Astrocyte of the spinal cord (primary cell): ENCODE results near the gene CACNA1C.
"Not testable (repeated sequence)": the region's sequence is repeated elsewhere in the genome, so short reads cannot be mapped to it uniquely, and the experiment has no call there.

Experiments
- DNase-seq: peaks from one replicate; pipeline ENCODE4 v3.0.0; 2011; ENCODE audit warnings: low read depth, low spot score
- H3K4me3 ChIP-seq: 2 replicates; pipeline ENCODE4 v1.5.1; 2011; ENCODE audit warnings: low read depth, mild to moderate bottlenecking, low read length, moderate library complexity
- in situ Hi-C: cut with HindIII; loops from 2 replicates; pipeline ENCODE4 v1.10.0; 2017; ENCODE audit warnings: low sequenced_read_pairs
- TF ChIP-seq, protein P1 (sequence below): IDR thresholded peaks from 2 replicates; pipeline ENCODE4 v1.5.1; 2012; ENCODE audit warnings: low read depth, mild to moderate bottlenecking, low read length, inconsistent platforms

The CACNA1C gene

DNA sequence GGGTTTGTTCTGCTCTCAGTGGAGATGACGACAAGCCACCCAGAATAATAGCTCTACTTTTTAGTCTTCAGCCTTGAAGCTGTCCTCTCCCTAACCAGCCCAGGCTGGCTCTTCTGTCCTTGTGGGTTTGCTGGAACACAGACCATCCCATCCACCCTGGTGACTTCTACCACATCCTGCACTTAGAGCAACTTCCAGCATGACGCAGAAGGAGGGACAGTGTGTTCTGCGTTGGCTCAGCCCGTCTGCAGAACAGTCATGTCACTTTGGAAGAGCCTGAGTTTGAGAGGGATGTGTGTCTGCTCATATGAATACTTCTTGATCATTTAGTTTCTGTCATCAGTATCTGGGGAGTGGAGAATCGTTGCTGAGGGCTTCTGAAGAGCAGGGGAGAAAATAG, 198.0 kb downstream of the CACNA1C start:
- TF ChIP-seq, protein P1, sequence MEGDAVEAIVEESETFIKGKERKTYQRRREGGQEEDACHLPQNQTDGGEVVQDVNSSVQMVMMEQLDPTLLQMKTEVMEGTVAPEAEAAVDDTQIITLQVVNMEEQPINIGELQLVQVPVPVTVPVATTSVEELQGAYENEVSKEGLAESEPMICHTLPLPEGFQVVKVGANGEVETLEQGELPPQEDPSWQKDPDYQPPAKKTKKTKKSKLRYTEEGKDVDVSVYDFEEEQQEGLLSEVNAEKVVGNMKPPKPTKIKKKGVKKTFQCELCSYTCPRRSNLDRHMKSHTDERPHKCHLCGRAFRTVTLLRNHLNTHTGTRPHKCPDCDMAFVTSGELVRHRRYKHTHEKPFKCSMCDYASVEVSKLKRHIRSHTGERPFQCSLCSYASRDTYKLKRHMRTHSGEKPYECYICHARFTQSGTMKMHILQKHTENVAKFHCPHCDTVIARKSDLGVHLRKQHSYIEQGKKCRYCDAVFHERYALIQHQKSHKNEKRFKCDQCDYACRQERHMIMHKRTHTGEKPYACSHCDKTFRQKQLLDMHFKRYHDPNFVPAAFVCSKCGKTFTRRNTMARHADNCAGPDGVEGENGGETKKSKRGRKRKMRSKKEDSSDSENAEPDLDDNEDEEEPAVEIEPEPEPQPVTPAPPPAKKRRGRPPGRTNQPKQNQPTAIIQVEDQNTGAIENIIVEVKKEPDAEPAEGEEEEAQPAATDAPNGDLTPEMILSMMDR, result no peak
- no peak for DNase-seq
- in situ Hi-C loops, result no loop called here
- H3K4me3 ChIP-seq, result no peak overlapping the region

DNA sequence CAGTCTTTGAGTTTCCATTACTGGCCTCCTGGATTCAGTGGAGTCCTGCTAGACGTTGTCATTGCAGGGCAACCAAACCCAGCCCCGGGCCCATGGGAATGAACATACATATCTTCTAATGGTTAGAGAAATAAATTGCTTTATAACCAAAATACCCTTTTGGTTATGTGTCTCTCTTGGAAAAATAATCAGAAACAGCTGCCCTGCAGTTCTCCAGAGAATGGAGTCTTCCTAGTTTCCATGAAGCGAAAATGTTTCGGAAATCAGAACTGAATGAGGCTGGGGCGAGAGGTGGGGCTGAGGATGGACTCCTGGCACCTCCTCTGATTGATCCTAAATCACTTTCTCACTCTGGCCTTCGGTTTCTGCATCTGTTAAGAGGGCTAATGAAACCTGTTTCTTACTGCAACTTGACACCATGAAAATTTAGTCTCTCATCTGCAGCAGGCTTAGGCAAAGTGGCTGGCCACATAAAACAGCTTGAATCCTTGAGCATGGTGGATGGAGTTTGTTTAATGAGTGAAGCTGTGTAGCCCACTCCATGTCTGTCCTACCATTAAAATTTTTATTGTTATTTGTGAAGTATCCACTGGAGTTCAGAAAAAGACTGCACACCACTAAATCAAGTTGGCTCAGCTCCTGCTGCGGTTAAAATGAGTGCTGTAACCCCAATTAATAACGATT, 198.9 kb downstream of the CACNA1C start:
- no peak overlapping the region for H3K4me3 ChIP-seq
- DNase-seq, result peak; percentile 20
- in situ Hi-C loops, result no loop called here
- TF ChIP-seq, protein P1, result no peak

DNA sequence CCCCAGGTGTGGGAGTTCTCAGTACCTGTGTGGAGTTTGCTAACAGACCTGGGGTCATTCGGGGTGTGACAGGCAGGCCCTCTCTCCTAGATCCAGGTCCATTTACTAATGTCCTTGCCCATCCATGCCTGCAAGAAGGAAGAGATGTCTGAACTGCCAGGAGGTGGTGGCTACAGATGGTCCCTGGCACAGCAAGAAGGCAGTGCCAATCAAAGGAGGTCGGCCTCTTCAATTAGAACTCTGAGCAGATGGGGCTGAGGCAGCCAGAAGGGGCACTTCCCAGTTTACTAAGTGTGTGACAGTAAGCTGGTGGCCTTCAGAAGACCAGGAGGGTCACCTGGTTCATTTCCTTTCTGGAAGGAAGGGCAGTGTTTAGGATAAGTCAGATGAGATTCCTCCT, 202.5 kb downstream of the CACNA1C start:
- no peak overlapping the region for H3K4me3 ChIP-seq
- TF ChIP-seq, protein P1, result no peak
- in situ Hi-C loops, result no loop called here
- no peak for DNase-seq

DNA sequence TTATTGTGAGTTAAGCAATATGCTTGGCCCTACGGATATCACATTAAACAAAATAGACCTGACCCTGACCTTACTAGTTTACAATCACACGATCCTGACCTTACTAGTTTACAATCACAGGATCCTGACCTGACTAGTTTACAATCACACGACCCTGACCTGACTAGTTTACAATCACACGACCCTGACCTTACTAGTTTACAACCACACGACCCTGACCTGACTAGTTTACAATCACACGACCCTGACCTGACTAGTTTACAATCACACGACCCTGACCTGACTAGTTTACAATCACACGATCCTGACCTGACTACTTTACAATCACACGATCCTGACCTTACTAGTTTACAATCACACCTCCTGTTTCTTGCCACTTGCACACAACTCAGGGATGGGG, 202.9 kb downstream of the CACNA1C start:
- in situ Hi-C loops, DNase-seq, H3K4me3 ChIP-seq: not testable (repeated sequence)

DNA sequence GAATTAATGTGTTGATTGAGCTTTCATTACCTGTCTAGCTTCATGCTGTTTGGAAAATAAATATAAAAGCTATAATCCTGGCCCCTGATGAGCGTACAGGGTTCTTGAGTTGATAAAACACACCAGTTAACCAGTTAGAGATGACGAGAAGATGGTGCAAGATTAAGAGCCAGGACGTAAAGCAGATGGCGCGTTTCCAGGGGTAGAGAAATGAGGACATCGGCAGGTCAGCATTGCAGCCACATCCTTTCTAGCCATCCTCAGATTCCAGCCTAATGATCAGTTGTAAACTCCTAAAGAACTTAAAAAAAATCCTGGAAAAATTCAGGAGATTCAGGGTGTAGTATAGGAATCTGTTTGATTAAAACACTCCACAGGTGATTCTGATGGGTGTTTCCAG, 203.7 kb downstream of the CACNA1C start:
- in situ Hi-C loops, result no loop called here

DNA sequence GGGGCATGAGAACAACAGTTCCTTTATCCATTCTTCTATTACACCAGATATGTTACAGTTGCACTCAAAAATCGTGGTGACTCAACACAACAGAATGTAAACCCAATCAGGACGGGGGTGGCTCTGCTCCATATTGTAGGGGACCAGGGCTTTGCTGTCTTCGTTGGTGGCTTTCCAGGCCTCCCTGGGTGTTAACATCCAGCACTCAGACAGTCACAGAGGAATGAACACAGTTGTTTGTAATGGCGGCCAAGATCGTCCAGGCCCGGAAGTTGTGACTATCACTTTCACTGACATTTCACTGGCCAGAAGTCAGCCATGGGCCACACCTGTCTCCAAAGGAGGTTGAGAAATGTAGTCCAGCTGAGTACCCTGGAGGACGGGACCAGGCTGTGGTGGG, 204.1 kb downstream of the CACNA1C start:
- in situ Hi-C loops, result no loop called here
- TF ChIP-seq, protein P1, result no peak
- no peak overlapping the region for H3K4me3 ChIP-seq
- DNase-seq, result peak; percentile 50

More for the DNA sequence above, 203.7 kb downstream of the CACNA1C start:
- peak; percentile 47 for DNase-seq
- TF ChIP-seq, protein P1, result no peak
- H3K4me3 ChIP-seq, result no peak overlapping the region

DNA sequence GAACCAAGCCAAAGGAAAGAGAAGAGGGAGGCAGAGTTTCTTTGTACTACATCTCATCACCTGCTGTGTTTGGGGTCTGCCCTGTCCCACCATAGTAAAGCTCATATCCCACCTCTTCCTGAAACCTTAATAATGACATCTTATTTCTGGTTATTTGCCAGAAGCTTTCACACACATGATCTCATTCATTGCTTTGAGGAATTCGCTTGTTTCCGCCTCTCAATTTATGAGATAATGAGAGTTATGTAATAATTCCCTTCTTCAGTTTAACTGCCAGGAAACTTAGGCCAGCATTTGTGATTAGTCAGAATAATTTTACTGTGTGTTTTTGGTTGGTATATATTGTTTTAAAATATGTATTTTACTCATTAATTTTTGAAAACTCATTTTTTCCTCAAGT, 205.2 kb downstream of the CACNA1C start:
- in situ Hi-C loops, result no loop called here
- no peak overlapping the region for H3K4me3 ChIP-seq
- no peak for DNase-seq
- TF ChIP-seq, protein P1, result no peak
